Small intestine (tissue), 7 donors: Measurements from ENCODE around the gene SRC. TPM values are rescaled to one million over a fixed set of nuclear protein-coding genes. Genes with fewer than 3 reads are reported as not detected.

Experiments used
- DNase-seq, 2 donors: peaks; one replicate each; pipeline versions ENCODE4 v3.0.0 to v3.0.0-alpha.2; 2013
- FAIRE-seq: peaks from 2 replicates; lab custom pipeline; 2012; peaks lifted over from hg19 to GRCh38; lab: Jason Lieb, UNC
- H3K27ac ChIP-seq, 3 donors: one replicate each; pipeline ENCODE4 v1.5.1; 2013; ENCODE audit warnings: low read length in 2 of 3, mild to moderate bottlenecking in 2 of 3, control low read depth in 1 of 3, inconsistent platforms in 1 of 3, low read depth in 1 of 3, moderate library complexity in 1 of 3
- H3K27me3 ChIP-seq, 3 donors: one replicate each; pipeline ENCODE4 v1.6.1; 2013; ENCODE audit warnings: low read length in 3 of 3, inconsistent platforms in 1 of 3; ENCODE audit not compliant: control insufficient read depth in 3 of 3, insufficient read depth in 3 of 3
- H3K36me3 ChIP-seq, 3 donors: one replicate each; pipeline ENCODE4 v1.6.1; 2013; ENCODE audit warnings: low read length in 3 of 3, inconsistent platforms in 1 of 3, low read depth in 1 of 3, mild to moderate bottlenecking in 1 of 3, moderate library complexity in 1 of 3; ENCODE audit not compliant: control insufficient read depth in 3 of 3, insufficient read depth in 2 of 3
- H3K4me1 ChIP-seq, 3 donors: one replicate each; pipeline ENCODE4 v1.6.1; 2013; ENCODE audit warnings: low read length in 2 of 3, inconsistent platforms in 1 of 3, low read depth in 1 of 3, mild to moderate bottlenecking in 1 of 3, moderate library complexity in 1 of 3; ENCODE audit not compliant: control insufficient read depth in 3 of 3, insufficient read depth in 2 of 3
- H3K4me3 ChIP-seq, 3 donors: one replicate each; pipeline ENCODE4 v1.5.1; 2013; ENCODE audit warnings: low read length in 3 of 3, control low read depth in 1 of 3, inconsistent platforms in 1 of 3, low read depth in 1 of 3, mild to moderate bottlenecking in 1 of 3, moderate library complexity in 1 of 3
- H3K9me3 ChIP-seq, 2 donors: one replicate each; pipeline ENCODE4 v1.6.1; 2013; ENCODE audit warnings: low read depth in 1 of 2, low read length in 1 of 2; ENCODE audit not compliant: control insufficient read depth in 2 of 2, insufficient read depth in 1 of 2
- WGBS, 3 donors: extraction: QIAGEN DNeasy Blood & Tissue Kit; methylation state at CpG; one replicate each; pipeline ENCODE4 v1.1.7; 2013; 5-methylcytosine and 5-hydroxymethylcytosine counted together
- polyA plus RNA-seq, 4 donors: library from polyadenylated mRNA; stranded (reverse) in 3 of 4; unstranded in 1 of 4; fragments of 200-250 nt in 3 of 4; fragments of 120-200 nt in 1 of 4; gene quantifications; one replicate each; pipeline versions ENCODE4 v1.2.1 to v1.2.3, GENCODE V29; 2013
- donor health status: healthy with polysubstance abuse.
- donor health status: control.
- donor health status: control.
- donor health status: Bipolar disorder and iron deficiency.
- donor health status: healthy.

The SRC gene
- polyA plus RNA-seq, 4 donors: 70.8 to 173 (median 95.3) TPM

DNA sequence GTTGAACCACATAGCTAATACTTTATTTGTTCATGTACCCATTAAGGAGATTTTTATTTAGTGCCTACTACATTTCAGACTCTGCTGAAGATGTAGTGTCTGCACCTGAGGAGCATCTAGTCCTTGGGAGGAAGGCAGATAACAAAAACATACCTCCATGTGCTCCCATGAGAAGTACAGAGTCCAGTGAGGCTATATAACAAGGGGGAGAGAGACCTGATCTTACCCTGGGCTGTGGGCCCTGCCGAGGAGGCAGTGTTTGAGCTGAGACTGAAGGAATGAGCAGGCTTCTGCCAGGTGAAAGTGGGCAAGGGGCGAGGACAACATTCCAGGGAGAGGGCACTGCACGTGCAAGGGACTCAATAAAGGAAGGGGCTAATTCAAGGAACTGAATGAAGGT, 44.4 kb upstream of the SRC start:
- FAIRE-seq (no peak), DNase-seq (no peak)
- Histone ChIP-seq H3K27me3 (no peaks in the 10 kb centered on the region), H3K9me3 (no peaks in the 10 kb centered on the region), H3K36me3 (peaks cover 7 to 54% (median 8%) of the 10 kb centered on the region in 3 donors), H3K27ac (peak overlapping the region in 2 of 3 donors; percentile 23 to 25), H3K4me1 (peaks cover 0 to 52% (median 8%) of the 10 kb centered on the region in 3 donors), H3K4me3 (no peak overlapping the region)
- 54 to 82% (median 62%) methylated on average over 3 of the region's 3 CpGs for WGBS, 3 donors

GRCh38 chr20:37302981-37303380, 43.0 kb upstream of the SRC start:
- H3K4me1 ChIP-seq: peaks cover 0 to 46% (median 1%) of the 10 kb centered on the region in 3 donors
- no peaks in the 10 kb centered on the region for H3K9me3 ChIP-seq
- H3K27ac ChIP-seq: peak overlapping the region in 2 of 3 donors; percentile 53 to 61
- H3K27me3 ChIP-seq: no peaks in the 10 kb centered on the region
- H3K4me3 ChIP-seq: no peak overlapping the region
- no peak for FAIRE-seq
- WGBS, 3 donors: 78 to 85% (median 82%) methylated on average over 2 of the region's 2 CpGs
- no peak for DNase-seq
- peaks cover 7 to 57% (median 8%) of the 10 kb centered on the region in 3 donors for H3K36me3 ChIP-seq

- DNase-seq: peak; percentile 69 to 84
- no peak for FAIRE-seq
- Histone ChIP-seq H3K4me1 (peaks cover 4 to 52% (median 5%) of the 10 kb centered on the region in 3 donors), H3K4me3 (no peak overlapping the region), H3K27me3 (no peaks in the 10 kb centered on the region), H3K36me3 (peaks cover 7 to 60% (median 8%) of the 10 kb centered on the region in 3 donors), H3K27ac (peak overlapping the region in 2 of 3 donors; percentile 61 to 68), H3K9me3 (no peaks in the 10 kb centered on the region)
- 14 to 64% (median 43%) methylated on average over 4 of the region's 4 CpGs for WGBS, 3 donors
Measured at GRCh38 chr20:37303637-37304036, 42.3 kb upstream of the SRC start.

- Histone ChIP-seq H3K27me3 (no peaks in the 10 kb centered on the region), H3K9me3 (no peaks in the 10 kb centered on the region), H3K4me3 (no peak overlapping the region), H3K36me3 (peaks cover 8 to 61% (median 11%) of the 10 kb centered on the region in 3 donors), H3K4me1 (peaks cover 10 to 57% (median 10%) of the 10 kb centered on the region in 3 donors), H3K27ac (no peak overlapping the region)
- DNase-seq: no peak
- FAIRE-seq: no peak
- WGBS, 3 donors: 75 to 82% (median 76%) methylated on average over 6 of the region's 6 CpGs
Measured at GRCh38 chr20:37305079-37305478, 40.9 kb upstream of the SRC start.

DNA sequence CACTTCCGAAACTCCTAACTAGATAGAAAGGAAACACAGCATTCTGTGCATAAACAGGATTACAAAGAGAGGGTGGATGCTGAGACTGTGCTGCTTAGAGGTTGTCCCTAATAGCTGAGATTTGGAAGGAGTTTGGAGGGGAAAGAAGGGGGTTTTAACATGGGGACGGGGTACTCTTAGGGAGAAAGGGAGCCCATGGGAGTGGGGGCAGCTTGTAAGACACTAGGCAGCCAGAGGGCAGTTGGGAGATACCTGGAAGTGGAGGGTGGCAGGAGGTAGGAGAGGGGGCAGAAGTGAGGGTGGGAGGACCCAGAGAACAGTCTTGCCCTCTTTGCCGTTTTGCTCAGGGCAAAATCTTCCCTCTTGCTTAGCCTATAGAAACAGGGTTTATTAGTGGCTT, 40.1 kb upstream of the SRC start:
- Histone ChIP-seq H3K9me3 (no peaks in the 10 kb centered on the region), H3K27me3 (no peaks in the 10 kb centered on the region), H3K27ac (no peak overlapping the region), H3K4me1 (peaks cover 10 to 61% (median 10%) of the 10 kb centered on the region in 3 donors), H3K4me3 (no peak overlapping the region), H3K36me3 (peaks cover 8 to 66% (median 16%) of the 10 kb centered on the region in 3 donors)
- no peak for FAIRE-seq
- WGBS, 3 donors: 72 to 84% (median 84%) methylated on average over 3 of the region's 3 CpGs
- DNase-seq: no peak

DNA sequence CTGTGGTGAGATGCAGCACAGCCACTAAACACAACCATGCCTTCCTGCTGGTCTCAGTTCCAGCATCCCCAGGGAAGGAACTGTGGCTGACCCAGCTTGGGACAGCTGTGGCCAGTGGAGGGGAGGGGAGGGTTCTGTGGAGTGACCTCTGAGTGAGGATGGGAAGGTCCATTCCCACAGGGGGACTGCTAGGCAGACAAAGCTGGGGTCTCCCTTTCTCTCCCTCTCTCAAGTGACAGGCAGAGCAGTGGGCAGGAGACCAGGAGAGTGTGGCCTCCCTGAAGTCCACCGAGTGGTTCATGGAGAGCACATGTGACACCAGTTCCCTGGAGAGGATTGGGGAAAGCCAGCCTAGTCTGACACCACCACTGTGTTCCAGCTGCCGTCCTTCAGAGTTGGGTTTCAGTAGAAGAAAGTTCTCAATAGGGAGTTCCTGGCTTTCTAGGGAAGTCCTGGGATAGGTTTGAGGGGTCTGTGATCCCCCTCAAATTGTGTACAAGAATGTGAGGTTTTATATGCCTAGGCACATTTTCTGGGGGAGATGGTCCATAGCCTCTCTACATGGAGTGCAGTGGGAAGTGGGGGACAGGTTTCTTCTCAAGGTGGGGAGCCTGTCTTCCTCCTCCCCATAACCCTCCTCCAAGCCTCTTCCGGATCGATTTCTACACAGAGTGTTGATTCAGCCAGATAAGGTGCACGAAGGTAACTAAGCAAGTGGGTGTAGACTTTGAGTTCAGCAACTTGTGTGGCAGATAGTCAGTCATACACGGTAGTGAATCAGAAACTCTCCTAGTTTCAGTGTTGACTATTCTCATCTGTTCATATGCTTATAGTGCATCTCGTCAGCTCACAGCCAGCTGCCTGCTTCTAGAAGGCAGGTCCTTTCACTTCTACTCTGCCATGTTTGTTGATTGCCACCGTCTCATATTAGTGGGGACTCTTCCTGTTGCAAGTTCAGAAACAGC, 37.6 kb upstream of the SRC start:
- FAIRE-seq (no peak), DNase-seq (peak; percentile 87 to 92)
- Histone ChIP-seq H3K27ac (peak overlapping the region; percentile 92 to 100 (median 94)), H3K4me3 (no peak overlapping the region), H3K4me1 (peaks cover 10 to 59% (median 10%) of the 10 kb centered on the region in 3 donors), H3K27me3 (no peaks in the 10 kb centered on the region), H3K9me3 (no peaks in the 10 kb centered on the region), H3K36me3 (peaks cover 3 to 64% (median 8%) of the 10 kb centered on the region in 3 donors)
- 16 to 52% (median 33%) methylated on average over 8 of the region's 8 CpGs for WGBS, 3 donors

DNA sequence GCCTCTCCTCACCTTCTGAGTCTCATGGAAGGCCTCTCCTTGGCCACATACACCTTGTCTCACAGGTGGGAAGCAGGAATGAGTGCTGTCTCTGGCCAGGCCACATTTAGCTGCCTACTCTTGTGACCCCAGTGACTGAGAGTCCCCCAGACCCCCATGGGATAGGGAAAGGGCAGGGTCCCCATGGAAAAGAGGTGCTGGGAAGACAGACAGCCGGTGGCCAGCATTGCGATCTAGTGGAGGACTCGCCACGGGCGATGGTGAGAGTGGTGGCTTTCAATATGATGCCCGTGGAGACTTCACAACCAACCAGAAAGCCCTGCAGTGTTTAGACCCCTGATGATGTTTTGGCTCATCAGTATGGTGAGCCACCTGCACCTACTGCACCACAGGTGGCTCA, 36.6 kb upstream of the SRC start:
- H3K36me3 ChIP-seq: peaks cover 0 to 70% (median 11%) of the 10 kb centered on the region in 3 donors
- no peak for DNase-seq
- FAIRE-seq: no peak

GRCh38 chr20:37309936-37310590, 35.9 kb upstream of the SRC start:
- no peak for DNase-seq
- no peaks in the 10 kb centered on the region for H3K9me3 ChIP-seq
- peaks cover 0 to 72% (median 11%) of the 10 kb centered on the region in 3 donors for H3K36me3 ChIP-seq
- peak overlapping the region in 1 of 3 donors; percentile 100 for H3K27ac ChIP-seq
- 70 to 81% (median 80%) methylated on average over 16 of the region's 16 CpGs for WGBS, 3 donors
- peaks cover 10 to 69% (median 10%) of the 10 kb centered on the region in 3 donors for H3K4me1 ChIP-seq
- no peak overlapping the region for H3K4me3 ChIP-seq
- FAIRE-seq: no peak
- H3K27me3 ChIP-seq: no peaks in the 10 kb centered on the region

More for the DNA sequence above, 36.6 kb upstream of the SRC start:
- H3K4me1 ChIP-seq: peaks cover 10 to 63% (median 10%) of the 10 kb centered on the region in 3 donors
- H3K9me3 ChIP-seq: no peaks in the 10 kb centered on the region
- WGBS, 3 donors: 96 to 99% (median 96%) methylated on average over 6 of the region's 6 CpGs
- H3K27me3 ChIP-seq: no peaks in the 10 kb centered on the region
- H3K4me3 ChIP-seq: no peak overlapping the region
- peak overlapping the region; percentile 92 to 100 (median 94) for H3K27ac ChIP-seq
